ENCODE measurements around the gene SEPTIN8.
A peak's percentile ranks its signal among the peaks of the same experiment; 100 is the strongest.

Gene SEPTIN8

GRCh38 chr5:132777209-132778069 is at the start of gene SEPTIN8:
Gene SEPTIN8 (minus strand): TSS chr5:132777239. CDS start chr5:132777137, 102 bp downstream.
- peak; percentile 38 for DNase-seq

GRCh38 chr5:132826424-132827082 is 49.5 kb upstream of the SEPTIN8 start:
- no peak for DNase-seq

GRCh38 chr5:132825834-132826391 is 48.9 kb upstream of the SEPTIN8 start:
- no peak for DNase-seq

GRCh38 chr5:132825033-132825833 is 48.2 kb upstream of the SEPTIN8 start:
- no peak for DNase-seq

GRCh38 chr5:132824426-132824825 is 47.4 kb upstream of the SEPTIN8 start:
- no peak for DNase-seq

GRCh38 chr5:132823481-132824050 is 46.5 kb upstream of the SEPTIN8 start:
- DNase-seq, result no peak

- DNase-seq, result no peak
Measured at GRCh38 chr5:132822650-132823480, 45.8 kb upstream of the SEPTIN8 start.

GRCh38 chr5:132821791-132822190 is 44.8 kb upstream of the SEPTIN8 start:
- no peak for DNase-seq

- DNase-seq, result no peak
Measured at GRCh38 chr5:132821350-132821749, 44.3 kb upstream of the SEPTIN8 start.

- peak; percentile 92 for DNase-seq
Measured at GRCh38 chr5:132820162-132820754, 43.2 kb upstream of the SEPTIN8 start.

- no peak for DNase-seq
Measured at GRCh38 chr5:132819468-132819867, 42.4 kb upstream of the SEPTIN8 start.

- DNase-seq, result no peak
Measured at GRCh38 chr5:132817011-132817410, 40.0 kb upstream of the SEPTIN8 start.

- DNase-seq, result no peak
Measured at GRCh38 chr5:132816554-132816953, 39.5 kb upstream of the SEPTIN8 start.

- no peak for DNase-seq
Measured at GRCh38 chr5:132816083-132816482, 39.0 kb upstream of the SEPTIN8 start.

- no peak for DNase-seq
Measured at GRCh38 chr5:132815454-132815853, 38.4 kb upstream of the SEPTIN8 start.

GRCh38 chr5:132814503-132815294 is 37.7 kb upstream of the SEPTIN8 start:
- no peak for DNase-seq

GRCh38 chr5:132813599-132814502 is 36.8 kb upstream of the SEPTIN8 start:
- no peak for DNase-seq

GRCh38 chr5:132812781-132813598 is 36.0 kb upstream of the SEPTIN8 start, which contains the start of gene SOWAHA:
Gene SOWAHA (plus strand): TSS chr5:132813302. CDS start chr5:132813622, 320 bp downstream.
- DNase-seq, result no peak
